GM18505 (cell line): ENCODE measurements around the gene DENND6B.
"Not testable (repeated sequence)": the region's sequence is repeated elsewhere in the genome, so short reads cannot be mapped to it uniquely, and the experiment has no call there.

ENCODE experiments used
- ATAC-seq: cut with Tn5 transposase; IDR thresholded peaks from one replicate; pipeline ENCODE4 v1.9.1; 2021; ENCODE audit not compliant: unreplicated experiment
- POLR2A ChIP-seq: IDR thresholded peaks from 4 replicates; pipeline ENCODE4 v1.6.1; 2011; ENCODE audit warnings: borderline replicate concordance; ENCODE audit not compliant: insufficient read depth, insufficient read length; ENCODE audit errors: extremely low read depth

The DENND6B gene

DNA sequence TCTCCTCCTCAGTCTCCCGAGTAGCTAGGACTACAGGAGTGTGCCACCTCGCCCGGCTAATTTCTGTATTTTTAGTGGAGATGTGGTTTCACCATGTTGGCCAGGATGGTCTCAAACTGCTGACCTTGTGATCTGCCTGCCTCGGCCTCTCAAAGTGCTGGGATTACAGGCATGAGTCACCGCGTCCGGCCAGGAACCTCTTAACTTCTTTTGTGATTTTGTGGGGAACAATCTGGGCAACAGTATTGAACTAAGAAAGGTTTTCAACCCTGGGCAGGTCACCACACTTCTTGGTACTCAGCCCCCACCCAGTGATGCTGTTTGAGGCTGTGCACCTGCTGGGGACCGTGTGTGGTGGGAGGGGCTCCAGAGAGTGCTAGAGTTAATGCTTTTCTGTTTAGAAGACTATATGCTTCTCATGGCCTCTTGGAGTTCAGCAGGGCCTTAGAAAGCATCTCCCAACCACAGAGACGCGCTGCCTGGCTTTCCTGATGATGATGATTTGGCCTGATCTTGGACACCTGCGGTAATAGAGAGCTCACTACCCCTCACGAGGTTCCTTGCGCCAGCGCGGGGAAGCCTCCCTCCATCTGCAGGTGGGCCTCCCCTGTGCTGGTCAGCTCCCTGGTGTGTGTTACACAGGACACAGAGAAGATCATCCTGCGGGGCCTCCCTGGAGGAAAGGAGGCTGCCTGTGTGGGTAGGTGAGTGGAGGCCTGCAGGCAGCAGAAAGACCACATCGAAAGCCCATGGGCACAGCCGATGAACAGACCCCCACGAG lies 1.2 kb downstream of the DENND6B start:
- no peak for TF ChIP-seq POLR2A
- ATAC-seq, result no peak

DNA sequence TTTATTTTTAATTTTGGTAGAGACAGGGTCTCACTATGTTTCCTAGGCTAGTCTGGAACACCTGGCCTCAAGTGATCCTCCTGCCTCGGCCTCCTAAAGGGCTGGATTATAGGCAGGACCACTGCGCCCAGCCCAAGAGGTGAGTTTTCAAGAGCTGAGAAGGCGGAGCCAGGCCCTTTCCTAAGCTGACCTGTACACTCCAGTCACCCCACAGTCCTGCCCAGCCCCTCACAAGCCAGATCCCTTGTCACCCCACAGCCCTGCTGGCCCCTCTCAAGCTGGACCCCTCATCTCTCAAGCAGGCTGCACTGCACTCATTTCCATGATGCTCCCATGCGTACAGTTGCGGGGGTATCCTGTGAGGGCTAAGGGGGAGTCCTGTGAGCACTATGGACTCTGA lies 2.9 kb downstream of the DENND6B start:
- ATAC-seq, result no peak
- no peak for TF ChIP-seq POLR2A

- not testable (repeated sequence) for ATAC-seq
These were observed 4.3 kb downstream of the DENND6B start for GRCh38 chr22:50322382-50323104.

- no peak for TF ChIP-seq POLR2A
- ATAC-seq, result no peak
These were observed 6.0 kb downstream of the DENND6B start for GRCh38 chr22:50320671-50321325.

- ATAC-seq, result no peak
- no peak for TF ChIP-seq POLR2A
These were observed 6.7 kb downstream of the DENND6B start for GRCh38 chr22:50320116-50320515.

GRCh38 chr22:50319503-50319951 lies 7.3 kb downstream of the DENND6B start:
- no peak for ATAC-seq
- no peak for TF ChIP-seq POLR2A

DNA sequence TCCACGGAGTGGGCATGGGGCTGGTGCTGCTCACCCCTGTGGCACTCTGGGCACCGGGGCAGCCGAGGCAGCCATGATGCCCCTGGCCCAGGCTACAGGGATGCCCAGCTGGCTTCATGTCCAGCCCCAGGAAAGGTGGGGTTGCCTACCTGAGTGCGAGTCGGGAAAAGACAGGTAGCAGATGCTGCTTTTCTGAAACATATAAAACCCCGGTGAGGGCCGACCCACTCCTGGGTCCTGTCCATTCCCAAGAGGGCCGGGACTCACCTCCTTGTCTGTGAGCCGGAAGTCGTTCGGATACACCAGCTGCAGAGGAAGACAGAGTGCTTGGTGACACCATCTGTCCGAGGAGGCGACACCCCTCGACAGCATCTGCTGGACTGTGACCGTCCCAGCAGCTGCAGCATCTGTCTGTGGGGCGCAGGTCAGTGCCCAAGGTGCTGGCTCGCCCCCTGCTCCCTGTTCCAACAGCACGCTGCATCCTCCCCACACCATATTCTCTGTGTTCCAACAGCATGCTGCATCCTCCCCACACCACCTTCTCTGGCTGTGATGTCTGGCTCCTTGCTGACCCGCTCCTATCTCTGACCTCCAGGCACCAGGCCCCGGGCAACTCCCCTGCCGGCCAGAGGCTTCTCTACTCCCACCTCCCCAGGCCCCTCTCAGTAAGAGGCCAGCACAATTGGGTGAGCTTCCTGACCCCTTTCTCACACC lies 8.0 kb downstream of the DENND6B start:
- ATAC-seq, result no peak
- TF ChIP-seq POLR2A, result no peak

GRCh38 chr22:50318356-50318697 lies 8.5 kb downstream of the DENND6B start:
- no peak for ATAC-seq
- no peak for TF ChIP-seq POLR2A

- no peak for TF ChIP-seq POLR2A
- ATAC-seq, result no peak
These were observed 9.1 kb downstream of the DENND6B start for GRCh38 chr22:50317674-50318073.

DNA sequence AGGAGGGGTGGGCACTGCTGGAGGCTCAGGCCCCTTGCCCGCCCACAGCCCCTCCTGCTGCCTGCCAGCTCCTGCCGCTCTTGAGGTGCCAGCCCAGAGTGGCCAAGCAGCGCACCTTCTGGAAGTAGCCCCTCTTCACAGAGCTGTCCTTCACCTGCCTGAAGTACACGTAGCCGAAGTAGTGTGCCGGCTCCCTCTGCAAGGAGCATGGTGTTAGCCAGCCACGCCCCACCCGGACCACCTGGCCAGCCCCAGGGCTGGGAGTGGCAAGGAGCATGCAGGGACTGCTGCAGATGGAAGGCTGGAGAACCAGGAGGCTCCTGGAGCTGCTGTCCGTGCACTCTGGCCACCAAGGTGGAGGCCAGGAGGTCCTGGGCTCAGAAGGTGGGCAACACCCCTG lies 9.6 kb downstream of the DENND6B start:
- TF ChIP-seq POLR2A, result no peak
- no peak for ATAC-seq

GRCh38 chr22:50316114-50317065 lies 10.4 kb downstream of the DENND6B start:
- no peak for TF ChIP-seq POLR2A
- ATAC-seq, result no peak
